HK-2 (cell line): Measurements from ENCODE around the gene CYBA.
"Not testable (repeated sequence)": the region's sequence is repeated elsewhere in the genome, so short reads cannot be mapped to it uniquely, and the experiment has no call there.

Experiments
- DNase-seq: peaks from one replicate; pipeline ENCODE4 v3.0.0-alpha.2; 2018; ENCODE audit not compliant: unreplicated experiment

The CYBA gene

DNA sequence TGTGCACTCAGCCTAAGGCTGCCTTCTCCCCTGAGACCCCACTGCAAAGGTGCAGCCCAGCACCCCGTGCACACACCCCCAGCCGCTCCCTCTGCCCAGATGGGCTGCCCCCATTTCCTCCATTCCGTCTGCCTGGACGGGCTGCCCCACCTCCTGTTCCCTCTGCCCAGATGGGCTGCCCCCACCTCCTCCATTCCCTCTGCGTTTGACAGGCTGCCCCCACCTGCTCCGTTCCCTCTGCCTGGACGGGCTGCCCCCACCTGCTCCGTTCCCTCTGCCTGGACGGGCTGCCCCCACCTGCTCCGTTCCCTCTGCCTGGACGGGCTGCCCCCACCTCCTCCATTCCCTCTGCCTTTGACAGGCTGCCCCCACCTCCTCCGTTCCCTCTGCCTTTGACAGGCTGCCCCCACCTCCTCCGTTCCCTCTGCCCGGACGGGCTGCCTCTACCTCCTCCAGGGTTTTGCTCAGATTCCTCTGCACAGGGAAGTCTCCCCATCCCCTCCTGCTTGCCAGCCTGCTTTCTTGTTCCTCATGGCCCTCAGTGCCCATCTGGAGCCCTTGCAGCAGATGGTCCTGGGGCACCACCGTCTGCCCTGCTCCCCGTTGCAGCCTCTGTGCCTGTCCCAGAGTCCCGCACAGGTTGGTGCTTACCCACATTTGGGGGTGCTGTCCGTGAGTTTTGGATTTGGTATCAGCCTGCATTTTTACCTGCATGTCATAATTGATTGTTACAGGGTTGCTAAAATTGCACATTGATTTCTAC lies 35.9 kb downstream of the CYBA start:
- DNase-seq = no peak

DNA sequence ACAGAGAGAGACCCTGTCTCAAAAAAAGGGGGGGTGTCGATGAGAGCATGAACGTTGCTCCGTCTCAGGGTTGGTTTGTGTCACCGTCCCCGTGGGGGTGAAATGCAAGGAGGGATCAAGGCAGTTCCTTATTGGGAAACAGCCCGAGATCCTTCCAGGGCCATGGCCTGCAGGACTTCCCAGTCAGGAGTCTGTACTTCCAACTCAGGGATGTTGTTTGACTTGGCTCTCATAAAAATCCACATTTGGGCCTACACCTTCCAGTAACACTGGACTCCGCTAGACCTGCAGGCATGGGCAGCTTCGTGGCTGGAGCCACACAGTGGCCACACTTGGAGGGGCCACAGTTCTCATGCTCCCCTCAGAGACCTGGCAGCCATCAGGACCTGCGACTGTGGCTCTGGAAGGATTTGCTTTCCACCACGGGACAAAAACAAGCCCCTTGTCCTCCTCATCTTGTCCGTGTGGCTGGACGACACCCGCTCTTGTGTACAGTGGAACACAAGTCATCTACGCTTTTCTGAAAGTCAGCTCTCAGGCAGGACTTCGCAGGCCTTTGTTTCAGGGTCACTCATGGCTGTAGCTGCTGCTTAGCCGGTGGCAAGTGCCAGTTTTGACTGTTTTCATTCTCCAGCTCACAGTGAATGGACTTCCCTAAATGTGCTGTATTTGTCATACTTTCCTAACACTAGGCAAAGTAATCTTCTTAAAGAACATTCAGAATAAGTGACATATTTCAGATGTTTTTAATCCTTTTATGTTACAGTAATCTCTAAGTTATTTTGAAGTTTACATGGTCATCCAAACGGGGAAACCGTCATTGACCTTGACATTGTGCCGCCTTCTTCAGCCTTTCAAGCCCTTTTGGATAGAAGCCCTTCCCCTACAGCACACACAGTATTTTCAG lies 36.7 kb downstream of the CYBA start:
- DNase-seq = no peak

DNA sequence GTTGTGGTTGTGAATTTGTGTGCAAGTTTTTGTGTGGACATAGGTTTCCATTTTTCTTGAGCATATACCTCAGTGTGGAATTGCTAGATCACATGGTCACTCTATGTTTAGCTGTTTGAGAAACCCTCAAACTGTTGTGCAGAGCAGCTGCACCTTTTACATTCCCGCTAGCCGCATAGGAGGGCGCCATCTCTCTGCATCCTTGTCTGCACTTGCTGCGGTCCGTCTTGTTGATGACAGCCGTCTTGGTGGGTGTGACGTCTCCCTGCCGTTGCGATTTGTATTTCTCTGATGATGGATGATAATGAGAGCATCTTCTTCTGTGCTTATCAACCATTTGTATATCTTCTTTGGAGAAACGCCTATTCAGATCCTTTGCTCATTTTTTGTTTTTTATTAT lies 37.6 kb downstream of the CYBA start:
- no peak for DNase-seq

DNA sequence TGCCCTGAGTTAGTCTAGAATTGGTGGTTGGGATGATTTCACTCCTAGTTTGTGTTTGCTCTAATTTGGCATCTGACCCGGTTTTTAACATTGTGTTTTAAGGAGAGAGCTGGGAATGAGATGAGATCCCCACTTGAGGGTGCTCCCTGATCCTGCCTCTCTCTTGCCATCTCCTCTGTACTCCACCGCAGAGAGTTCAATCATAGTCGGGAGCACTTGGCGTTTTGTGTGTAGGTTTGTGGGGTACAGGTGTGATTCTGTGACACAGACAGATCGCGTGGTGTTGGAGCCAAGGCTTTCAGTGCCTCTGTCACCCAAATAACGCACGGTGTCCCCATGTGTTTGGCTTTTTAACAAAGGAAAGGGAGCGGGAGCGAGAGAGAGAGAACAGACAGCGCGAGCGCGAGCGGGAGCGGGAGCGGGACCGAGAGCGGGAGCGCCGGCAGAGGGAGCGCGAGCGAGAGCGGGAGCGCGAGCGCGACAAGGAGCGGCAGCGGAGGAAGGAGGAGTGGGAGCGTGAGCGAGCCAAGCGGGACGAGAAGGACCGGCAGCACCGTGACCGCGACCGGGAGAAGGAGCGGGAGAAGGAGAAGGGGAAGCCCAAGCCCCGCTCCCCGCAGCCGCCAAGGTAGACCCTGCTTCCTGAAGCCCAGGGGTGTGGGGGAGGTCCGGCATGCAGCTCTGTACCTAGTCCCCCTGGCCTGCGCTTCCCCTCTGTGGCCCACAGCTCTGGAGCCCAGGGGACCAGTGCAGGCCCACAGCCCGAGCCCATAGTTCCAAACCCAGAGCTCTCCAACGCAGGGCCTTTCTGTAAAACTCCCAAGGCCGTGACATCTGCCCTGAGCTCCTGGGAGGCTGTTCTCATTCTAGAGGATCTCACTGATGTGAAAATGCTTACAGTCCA lies 39.7 kb downstream of the CYBA start:
- DNase-seq = no peak

DNA sequence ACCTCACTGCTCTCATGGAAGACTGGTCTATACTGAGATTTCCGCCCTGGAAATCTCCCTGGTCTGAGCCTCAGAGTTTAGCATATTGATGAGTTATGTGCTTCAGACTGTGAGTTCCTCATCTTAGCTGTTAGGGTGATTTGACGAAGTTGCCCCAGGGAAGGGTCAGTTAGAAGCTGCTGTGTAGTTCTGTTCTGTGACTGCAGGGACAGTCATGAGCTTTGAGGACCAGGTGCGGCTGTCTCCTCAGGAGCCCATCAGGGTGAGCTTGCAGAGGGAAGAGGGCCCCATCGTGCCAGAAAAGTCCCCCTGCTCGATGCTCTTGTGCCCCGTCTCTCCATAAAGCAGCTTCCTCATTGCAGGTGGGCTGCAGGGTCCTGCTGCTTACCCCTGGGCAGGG lies 40.8 kb downstream of the CYBA start:
- DNase-seq = no peak

DNA sequence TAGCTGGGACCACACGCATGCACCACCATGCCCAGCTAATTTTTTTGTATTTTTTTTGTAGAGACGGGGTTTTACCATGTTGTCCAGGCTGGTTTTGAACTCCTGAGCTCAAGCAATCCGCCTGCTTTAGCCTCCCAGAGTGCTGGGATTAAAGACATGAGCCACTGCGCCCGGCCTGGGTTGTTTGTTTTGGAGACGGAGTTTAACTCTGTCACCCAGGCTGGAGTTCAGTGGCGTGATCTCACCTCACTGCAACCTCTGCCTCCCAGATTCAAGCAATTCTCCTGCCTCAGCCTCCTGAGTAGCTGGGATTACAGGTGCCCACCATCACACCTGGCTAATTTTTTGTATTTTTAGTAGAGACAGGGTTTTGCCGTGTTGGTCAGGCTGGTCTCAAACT lies 41.4 kb downstream of the CYBA start:
- DNase-seq = not testable (repeated sequence)

DNA sequence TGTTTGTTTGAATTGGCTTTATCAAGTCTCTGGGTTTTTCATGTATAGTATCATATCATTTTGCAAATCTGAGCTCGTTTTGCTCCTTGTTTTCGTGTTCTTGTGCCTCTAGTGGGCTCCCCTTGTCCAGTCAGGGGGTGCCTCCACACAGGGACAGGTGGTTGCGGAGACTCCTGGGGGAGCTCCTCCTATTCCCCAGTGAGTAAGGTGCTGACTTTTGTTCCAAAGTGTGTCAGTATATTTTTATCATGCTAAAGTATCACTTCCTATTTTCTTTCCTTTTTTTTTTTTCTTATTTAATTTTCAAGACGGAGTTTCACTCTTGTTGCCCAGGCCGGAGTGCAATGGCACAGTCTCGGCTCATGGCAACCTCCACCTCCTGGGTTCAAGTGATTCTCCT lies 42.8 kb downstream of the CYBA start:
- no peak for DNase-seq

DNA sequence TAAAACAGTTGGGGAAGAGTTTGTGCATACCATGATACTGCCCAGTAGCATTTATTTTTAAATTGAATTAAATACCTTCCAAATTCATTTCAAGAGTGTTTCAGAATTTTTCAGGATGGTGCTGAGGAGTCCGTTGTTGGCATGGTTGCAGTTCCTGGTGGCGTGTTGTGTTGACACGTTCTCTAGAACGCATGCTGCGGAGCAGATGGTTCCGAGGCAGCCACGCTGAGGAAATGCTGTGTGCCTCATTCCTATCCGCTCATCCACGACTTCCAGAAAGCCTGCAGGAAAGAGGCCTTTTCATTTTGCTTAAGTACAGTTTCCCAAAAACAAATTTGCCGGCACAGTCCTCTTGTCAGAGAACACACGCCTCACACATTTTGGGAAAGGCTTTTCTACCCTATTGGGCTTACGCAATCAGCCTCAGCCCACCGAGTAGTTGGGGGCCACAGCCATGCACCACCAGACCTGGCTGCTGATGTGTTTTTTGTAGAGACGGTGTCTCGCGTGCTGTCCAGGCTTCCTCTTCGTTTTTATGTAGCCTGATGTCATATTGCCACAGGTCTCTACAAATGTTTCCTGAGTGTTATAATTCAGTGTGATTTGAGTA lies 44.6 kb downstream of the CYBA start:
- no peak for DNase-seq

DNA sequence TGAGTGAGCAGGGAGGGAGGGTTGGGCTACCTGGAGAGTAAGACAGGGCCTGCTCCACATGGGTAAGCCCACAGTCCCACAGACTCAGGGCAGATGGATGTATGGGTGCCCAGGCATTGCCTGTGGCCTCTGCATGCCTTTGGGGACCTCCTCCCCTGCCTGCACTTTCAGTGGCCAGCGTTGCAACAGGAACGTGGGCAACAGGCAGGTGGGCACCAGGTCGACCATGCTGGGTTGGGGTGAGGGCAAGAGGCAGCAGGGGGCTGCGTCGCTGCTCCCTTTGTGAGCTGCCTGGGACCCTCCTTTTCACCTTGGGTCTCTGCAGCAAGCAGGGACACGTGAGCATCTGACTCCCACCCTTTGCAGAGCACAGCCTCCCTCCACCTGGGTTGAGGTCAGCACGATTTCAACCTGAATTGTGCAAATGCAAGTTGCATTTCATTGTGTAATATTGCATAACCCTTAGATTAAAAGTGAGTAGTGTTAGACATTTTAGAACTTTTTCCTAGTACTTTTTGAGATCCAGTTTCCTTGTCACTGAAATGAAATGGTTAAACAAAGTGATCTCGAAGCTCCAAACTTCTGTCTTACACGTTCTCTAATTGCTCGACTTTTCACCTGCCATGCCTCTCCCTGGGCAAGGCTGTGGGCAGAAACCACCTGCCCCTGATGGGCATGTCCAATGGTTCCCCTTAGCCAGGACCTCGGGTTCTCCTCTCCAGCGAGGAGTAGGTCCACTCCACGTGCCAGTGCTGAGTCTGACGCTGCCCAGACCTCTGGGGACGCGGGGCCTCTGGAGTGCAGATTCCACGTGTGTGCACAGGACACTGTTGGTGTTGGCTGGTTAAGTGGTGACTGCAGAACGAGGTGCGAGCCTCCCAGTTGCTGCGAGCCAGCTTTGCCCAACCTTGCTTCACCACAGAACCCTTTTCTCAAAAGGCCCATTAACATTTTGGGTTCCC lies 45.4 kb downstream of the CYBA start:
- no peak for DNase-seq

DNA sequence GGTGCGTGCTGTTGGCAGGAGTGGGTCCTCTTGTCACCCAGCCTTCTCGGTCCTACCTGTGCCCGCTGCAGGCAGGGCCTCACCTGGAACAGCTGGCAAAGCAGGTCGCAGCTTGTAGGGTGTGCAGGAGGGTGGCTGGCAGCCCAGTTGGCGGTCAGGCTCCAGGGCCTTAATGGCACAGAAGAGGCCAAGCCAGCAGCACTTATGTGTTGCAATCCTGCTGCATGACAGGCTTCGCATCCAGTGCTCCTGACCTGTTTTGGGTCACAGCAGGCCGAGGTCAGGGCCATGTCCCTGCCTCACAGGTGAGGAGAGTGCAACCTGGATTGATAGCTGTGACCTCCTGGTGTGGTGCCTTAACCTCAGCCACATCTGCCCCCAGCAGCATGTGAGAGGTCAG lies 48.8 kb downstream of the CYBA start:
- no peak for DNase-seq

DNA sequence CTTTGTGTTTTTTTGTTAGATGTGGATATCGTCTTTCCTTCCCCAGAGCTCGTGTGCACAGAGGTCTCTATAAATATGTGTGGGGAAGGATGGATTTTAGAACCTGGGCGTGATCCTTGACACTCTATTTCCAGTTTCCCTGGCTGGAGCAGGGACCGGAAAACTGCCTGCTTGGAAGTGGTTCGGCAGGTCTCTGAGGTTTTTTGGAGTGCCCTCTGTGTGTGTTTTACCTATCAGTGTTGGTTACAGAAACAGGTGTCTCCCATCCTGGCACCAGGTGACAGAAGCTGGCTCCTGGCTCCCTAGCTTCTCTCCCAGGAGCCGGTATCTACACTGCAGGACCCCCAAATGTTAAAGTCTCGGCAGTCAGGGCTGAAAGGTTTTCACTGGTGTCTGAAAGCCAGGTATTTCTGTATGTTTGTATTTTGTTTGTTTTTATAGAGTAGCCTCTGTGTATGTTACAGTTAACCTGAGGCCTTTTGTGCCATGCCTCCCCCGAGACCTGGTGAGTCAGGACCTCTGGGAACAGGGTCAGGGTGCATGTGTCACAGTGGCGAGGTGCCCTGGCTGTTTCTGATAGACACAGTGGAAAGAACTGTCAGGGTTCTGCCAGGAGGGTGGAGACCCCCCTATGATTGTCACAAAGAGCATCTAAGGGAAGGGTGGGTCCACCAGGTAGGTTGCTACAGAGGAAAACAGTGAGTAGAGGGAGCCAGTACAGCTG lies 49.4 kb downstream of the CYBA start:
- DNase-seq = no peak

DNA sequence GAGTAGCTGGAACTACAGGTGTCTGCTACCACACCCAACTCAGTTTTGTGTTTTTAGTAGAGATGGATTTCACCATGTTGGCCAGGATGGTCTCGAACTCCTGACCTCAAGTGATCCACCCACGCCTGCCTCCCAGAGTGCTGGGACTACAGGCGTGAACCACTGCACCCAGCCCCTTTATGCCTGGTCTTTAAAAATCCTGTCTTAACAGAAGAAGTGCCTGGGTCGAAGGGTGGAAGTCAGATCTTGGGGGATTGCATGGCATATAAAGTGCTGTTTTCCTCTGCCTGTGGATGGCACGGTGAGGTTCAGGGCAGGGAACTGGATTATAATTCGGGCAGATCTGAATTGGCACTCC lies 50.3 kb downstream of the CYBA start:
- no peak for DNase-seq

DNA sequence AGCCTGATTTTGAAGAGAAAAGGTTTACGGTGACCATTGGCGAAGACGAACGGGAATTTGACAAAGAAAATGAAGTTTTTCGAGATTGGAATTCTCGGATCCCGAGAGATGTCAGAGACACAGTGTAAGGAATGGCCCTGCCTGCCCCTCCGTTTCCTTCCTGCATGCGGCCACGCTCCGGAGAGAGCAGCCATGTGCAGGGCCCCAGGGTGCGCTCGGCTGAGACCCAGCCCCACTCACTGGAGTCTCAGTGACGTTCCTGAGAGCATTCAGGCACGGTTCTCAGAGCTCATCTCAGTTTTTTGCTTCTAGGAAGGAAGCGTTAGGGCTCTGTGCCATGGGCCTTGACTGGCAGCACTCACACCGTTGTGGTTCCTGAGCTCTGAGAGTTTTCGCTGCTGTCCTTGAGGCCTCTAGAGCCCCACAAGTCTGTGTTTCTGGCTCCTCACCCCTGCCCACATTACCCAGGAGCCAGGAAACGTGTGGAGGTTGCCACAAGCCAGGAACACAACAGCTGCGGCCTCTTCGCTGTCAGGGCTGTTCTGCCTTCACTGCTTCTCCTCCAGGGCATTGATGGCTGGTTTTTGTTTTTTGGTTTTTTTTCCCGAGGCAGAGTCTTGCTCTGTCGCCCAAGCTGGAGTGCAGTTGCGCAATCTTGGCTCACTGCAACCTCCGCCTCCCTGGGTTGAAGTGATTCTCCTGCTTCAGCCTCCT lies 50.9 kb downstream of the CYBA start:
- no peak for DNase-seq

DNA sequence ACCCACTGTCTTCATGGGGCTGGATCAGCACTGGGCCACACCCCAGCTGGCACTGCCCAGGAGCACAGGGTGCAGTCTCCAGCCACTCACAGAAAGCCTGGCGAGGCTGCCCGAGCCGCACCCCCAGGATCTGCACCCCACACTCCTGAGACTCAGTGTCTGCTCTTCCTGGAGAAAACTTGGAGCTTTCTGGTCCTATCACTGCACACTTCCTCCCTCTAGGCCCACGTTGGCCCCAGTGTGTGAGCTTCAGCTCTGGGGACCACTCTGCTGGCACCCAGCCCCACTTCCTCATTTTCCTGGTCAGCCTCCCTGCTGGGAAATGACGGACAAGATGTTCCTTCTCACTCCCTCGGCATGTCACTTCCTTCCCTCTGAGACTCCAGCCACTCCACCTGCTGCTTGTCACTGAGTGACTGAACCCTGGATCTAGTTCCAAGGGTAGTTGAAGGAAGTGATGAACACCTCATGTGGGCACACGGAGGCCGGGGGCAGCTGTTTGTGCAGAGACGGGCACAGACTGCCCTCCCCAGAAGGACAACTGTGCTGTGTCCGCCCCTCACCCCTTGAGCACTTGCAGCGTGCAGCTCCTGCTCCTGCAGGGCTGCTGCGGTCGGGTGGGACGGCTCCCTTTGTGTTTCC lies 51.6 kb downstream of the CYBA start:
- DNase-seq = no peak

DNA sequence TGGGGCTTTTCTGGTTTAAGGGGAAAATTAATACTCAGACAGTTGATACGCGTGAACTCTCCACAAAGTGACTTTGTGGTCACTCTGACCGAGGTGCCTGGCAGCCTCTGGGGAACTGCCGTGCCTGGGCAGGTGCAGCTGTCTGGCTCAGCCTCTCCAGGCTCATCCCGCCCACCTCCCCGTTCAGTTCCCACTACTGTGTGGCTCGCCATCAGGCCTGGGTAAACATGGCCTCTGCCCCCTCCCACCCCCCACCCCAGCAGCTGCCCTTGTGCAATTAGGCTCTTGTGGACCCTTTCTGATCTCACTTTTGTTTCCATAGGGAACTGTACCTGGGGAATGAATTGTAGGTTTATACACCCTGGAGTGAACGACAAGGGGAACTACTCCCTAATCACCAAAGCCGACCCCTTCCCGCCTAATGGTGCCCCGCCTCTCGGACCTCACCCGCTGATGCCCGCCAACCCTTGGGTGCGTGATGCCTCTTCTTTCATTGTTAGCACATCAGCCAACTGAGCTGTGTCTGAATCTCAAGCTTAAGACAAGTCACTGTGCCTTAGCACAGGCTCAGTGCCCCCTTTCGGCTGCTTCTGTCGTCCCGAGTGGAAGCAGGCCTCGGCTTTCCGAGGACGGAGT lies 52.9 kb downstream of the CYBA start:
- DNase-seq = no peak

DNA sequence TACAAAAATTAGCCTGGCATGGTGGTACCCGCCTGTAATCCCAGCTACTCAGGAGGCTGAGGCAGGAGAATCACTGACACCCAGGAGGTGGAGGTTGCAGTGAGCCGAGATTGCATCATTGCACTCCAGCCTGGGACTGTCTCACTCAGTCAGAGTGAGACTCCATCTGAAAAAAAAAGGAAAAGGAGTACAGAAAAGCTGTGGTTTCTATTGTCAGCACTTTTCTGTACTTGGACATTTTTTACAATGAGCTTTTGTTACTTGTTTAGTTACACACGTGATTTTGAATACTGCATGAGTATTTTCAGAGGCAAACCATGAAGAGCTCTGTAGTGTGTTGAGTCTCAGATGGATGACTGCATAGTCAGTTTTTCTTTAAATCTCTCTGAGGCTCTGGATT lies 54.4 kb downstream of the CYBA start:
- no peak for DNase-seq

DNA sequence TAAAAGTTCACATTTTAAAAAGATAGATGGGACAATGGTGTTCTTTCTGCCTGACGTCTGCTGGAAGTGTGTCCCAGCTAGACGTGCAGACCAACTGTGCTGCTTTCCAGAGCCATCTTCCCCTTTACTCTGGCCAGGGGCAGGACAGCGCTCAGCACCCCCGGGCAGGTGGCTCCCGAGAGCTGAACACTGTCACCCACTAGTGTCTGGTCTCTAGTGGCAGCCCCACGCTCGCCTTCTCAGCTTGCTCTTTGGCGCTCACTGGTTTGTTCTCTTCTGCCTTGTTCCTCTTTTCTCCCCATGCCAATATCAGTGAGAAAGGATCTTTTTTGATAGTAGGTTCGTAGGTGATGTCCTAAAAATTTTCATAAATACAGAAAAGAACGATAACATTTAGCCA lies 54.9 kb downstream of the CYBA start:
- no peak for DNase-seq

DNA sequence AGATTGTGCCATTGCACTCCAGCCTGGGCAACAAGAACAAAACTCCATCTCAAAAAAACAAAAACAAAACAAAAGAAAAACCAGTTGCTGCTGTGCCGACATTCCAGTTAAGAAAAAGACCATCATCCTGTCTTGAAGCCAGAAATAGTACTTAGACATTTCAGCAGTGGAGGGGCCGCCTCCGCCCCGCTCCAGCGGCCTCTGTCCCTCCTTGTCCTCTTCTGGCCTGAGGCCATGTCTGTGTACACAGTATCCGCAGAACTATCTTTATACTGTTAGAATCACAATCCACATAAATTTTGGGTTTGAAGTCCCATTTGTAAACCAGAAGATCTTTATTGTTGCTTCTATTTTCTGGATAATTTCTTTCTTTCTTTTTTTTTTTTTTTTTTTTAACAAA lies 55.8 kb downstream of the CYBA start:
- no peak for DNase-seq
